ENCODE results near the gene TRAPPC10. TPM values are rescaled to one million over a fixed set of nuclear protein-coding genes. Genes with fewer than 3 reads are reported as not detected.

TRAPPC10 gene
- total RNA-seq, 4 donors from 2014 or later: 26.0 to 40.3 (median 30.9) TPM

DNA sequence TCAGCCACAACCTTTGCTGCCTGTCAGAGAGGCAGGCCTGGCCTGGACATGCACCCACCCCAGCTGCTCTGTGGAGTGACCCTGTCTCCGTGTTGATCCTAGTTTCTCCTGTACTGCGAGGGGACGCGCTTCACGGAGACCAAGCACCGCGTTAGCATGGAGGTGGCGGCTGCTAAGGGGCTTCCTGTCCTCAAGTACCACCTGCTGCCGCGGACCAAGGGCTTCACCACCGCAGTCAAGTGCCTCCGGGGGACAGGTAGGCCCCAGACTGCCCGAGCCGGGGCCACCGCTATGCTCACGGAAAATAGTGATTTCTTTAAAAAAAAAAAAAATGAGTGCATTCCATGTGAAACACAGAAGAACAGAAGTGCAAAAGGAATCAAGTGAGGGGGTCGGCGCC is 41.6 kb upstream of the TRAPPC10 start:
- TF ChIP-seq, protein P1, sequence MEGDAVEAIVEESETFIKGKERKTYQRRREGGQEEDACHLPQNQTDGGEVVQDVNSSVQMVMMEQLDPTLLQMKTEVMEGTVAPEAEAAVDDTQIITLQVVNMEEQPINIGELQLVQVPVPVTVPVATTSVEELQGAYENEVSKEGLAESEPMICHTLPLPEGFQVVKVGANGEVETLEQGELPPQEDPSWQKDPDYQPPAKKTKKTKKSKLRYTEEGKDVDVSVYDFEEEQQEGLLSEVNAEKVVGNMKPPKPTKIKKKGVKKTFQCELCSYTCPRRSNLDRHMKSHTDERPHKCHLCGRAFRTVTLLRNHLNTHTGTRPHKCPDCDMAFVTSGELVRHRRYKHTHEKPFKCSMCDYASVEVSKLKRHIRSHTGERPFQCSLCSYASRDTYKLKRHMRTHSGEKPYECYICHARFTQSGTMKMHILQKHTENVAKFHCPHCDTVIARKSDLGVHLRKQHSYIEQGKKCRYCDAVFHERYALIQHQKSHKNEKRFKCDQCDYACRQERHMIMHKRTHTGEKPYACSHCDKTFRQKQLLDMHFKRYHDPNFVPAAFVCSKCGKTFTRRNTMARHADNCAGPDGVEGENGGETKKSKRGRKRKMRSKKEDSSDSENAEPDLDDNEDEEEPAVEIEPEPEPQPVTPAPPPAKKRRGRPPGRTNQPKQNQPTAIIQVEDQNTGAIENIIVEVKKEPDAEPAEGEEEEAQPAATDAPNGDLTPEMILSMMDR (IDR thresholded peaks at IDR 0.05; ENCODE audit: low read depth): no peak

DNA sequence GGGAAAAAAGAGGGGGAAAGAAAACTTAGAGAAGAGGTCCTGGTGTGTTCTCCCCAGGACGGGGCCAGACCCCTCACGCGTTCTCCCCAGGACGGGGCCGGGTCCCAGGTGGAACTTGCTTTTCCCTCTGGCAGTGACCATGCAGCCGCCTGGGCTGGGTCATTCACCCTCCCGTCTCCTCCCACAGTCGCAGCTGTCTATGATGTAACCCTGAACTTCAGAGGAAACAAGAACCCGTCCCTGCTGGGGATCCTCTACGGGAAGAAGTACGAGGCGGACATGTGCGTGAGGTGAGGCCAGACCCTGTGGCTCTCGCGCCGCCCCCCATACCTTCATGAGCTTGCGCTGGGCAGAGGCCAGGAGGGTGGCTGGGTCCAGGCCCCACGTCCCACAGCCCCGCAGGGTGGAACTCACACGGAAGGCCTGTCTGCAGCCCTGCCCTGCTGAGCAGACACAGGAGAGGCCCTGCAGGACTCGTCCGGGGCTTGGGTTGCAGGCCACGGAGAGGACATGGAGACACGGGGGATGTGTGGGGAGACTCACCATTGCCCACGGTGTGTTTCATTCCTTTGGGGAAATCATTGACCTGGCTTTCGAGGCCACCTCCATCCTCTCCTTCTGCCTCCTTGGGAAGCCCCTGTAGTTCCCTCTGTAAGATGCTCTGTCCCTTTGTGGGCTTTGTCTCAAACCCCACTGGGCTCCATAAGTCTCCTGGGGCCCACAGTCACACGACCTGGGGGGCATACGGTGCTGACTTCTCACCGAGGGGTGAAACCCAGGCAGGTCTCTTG is 40.7 kb upstream of the TRAPPC10 start:
- TF ChIP-seq, protein P1 (IDR thresholded peaks at IDR 0.05; ENCODE audit: low read depth): no peak

DNA sequence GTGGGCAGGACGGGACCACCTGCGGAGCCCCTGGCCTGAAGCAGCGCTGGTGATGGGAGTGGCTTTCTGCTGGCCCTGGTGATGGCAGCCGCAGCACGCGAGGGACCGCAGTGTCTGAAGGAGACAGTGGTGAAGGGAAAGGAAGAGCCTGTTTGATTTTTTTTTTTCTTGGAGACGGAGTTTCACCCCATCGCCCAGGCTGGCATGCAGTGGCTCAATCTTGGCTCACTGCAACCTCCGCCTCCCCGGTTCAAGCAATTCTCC is 40.2 kb upstream of the TRAPPC10 start:
- TF ChIP-seq, protein P1 (IDR thresholded peaks at IDR 0.05; ENCODE audit: low read depth): no peak

DNA sequence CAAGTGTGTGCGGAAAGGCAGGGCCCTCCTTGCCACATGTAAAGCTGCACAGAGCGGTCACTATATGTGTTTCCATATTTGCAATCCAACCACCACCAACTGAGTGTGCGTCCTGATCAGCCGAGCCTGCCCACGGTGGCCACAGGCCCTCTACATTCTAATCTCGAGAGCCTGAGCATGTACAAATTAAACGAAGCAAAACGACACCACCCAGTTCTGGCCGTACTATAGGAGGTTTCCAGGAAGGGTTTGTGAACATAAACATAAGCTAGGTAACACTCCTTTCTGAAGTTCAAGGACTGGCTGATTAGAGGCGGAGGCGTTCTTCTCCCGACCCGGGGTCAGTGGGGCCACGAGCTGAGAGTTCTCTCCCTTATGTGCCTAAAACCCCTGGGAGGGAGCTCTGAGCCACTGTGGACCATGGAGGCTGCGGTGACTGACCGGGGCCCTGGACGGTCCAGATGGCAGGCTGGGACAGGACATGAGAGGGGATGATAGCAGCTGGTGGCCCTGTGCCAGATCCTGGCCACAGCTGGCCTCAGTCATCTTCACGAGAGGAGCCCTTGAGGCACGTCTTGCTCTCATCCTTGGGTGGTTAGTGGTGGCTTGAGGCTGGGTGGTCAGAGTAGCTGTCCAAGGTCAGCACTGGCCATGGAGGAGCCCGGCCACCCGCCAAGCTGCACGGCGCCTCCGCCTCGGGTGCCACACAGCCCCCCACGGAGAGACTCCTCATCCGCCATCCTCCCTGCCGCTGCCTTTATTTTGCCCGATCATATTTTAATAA is 39.1 kb upstream of the TRAPPC10 start:
- TF ChIP-seq, protein P1 (IDR thresholded peaks at IDR 0.05; ENCODE audit: low read depth): no peak

DNA sequence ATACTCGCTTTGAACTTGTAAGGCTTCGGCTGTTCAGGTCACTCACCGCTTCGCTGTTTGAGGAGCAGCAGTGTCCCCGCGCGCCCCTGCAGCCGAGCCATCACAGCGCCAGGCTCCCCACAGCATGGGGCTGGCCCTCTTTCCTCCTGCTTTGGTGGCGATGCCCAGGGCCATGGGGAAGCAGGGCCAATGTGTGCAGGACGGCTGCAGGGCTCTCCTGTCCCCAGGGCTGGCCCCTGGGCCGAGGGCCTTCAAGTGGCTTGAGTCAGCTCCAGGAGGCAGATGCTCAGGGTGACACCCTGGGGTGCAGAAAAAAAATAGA is 38.5 kb upstream of the TRAPPC10 start:
- TF ChIP-seq, protein P1 (IDR thresholded peaks at IDR 0.05; ENCODE audit: low read depth): no peak

DNA sequence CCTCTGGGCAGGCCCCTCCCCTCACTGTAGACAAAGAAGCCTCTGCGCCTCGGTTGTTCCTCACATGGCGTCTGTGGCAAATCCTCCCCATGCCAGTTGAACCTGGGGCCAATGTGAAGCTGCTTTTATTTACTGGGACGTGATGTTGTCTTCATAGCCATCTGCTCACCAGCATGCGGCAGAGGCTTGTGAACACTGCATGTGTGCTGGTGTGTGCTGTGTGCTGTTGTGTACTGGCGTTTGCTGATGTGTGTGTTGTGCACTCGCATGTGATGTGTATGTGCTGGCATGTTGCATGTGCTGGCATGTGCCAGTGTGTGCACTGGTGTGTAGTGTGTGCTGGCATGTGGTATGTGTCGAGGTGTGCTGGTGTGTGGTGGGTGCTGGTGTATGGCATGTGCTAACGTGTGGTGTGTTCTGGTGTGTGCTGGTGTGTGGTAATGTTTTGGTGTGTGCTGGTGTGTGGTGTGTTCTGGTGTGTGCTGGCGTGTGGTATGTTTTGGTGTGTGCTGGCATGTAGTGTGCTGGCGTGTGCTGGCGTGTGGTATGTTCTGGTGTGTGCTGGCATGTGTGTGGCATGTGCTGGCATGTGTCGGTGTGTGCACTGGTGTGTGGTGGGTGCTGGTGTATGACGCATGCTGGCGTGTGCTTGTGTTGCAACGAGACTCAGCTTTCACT is 37.2 kb upstream of the TRAPPC10 start:
- TF ChIP-seq, protein P1 (IDR thresholded peaks at IDR 0.05; ENCODE audit: low read depth): no peak

DNA sequence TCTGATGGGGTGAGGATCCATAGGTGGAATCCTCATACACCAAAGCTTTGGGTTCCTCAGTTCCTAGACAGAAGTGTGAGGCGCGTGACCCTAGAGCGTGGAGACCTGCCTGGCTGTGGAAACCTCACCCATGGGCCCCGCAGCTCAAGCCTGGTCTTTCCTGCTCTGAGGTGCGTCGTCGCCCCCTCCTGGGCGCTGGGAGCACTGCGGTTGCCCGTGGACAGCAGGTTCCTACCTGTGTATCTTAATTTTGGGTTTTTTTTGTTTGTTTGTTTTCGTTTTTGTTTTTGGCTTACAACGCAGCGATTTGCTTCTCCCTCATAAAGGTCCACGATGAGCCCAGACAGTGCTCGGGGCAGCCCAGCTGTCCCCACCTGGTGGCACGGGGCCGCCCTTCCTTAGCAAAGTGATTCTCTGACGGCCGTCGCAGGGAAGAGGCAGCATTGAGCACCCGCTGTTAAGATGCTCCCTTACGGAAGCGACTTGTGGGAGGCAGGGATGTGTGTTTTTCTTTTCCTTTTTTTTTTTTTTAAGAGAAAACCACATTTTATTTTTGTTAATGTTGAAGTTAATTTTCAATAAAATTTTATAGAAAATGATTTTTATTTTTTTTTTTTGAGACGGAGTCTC is 36.5 kb upstream of the TRAPPC10 start:
- TF ChIP-seq, protein P1 (IDR thresholded peaks at IDR 0.05; ENCODE audit: low read depth): no peak

Data from subcutaneous adipose tissue (tissue), 4 donors.